Transverse colon (tissue), 4 donors: ENCODE data around the gene CIAO3. TPM values are rescaled to one million over a fixed set of nuclear protein-coding genes. Genes with fewer than 3 reads are reported as not detected.
"Not testable (repeated sequence)": the region's sequence is repeated elsewhere in the genome, so short reads cannot be mapped to it uniquely, and the experiment has no call there.

Experiments
- DNase-seq: peaks from one replicate; pipeline ENCODE4 v3.0.0-alpha.2; 2019
- H3K27ac ChIP-seq, 4 donors: fragments of 200-600 bp; sonication (generic); 2 replicates each; pipeline ENCODE4 v1.5.1; 2016 to 2018; ENCODE audit warnings: inconsistent platforms in 4 of 4
- H3K27me3 ChIP-seq: fragments of 200-600 bp; sonication (generic); 2 replicates; pipeline ENCODE4 v1.5.1; 2017; ENCODE audit warnings: inconsistent platforms
- H3K36me3 ChIP-seq, 4 donors: fragments of 200-600 bp; sonication (generic); 2 replicates each; pipeline ENCODE4 v1.5.1; 2017 to 2019; ENCODE audit warnings: inconsistent platforms in 4 of 4
- H3K4me1 ChIP-seq, 4 donors: fragments of 200-600 bp; sonication (generic); 2 replicates each; pipeline ENCODE4 v1.5.1; 2017 to 2020; ENCODE audit warnings: inconsistent platforms in 4 of 4
- H3K4me3 ChIP-seq, 4 donors: fragments of 200-600 bp; sonication (generic); 1 replicate in 1 of 4; 2 replicates in 3 of 4; pipeline versions ENCODE4 v1.5.1 to v1.6.1; 2017 to 2019; ENCODE audit warnings: inconsistent platforms in 4 of 4
- H3K9me3 ChIP-seq, 2 donors: fragments of 200-600 bp; sonication (generic); 2 replicates each; pipeline ENCODE4 v1.5.1; 2017 to 2019; ENCODE audit warnings: inconsistent platforms in 2 of 2
- CTCF ChIP-seq, 5 experiments: fragments of 200-600 bp in 3 of 5; fragments of 450-650 bp in 2 of 5; sonication (generic) in 3 of 5; IDR thresholded peaks; 1 replicate in 2 of 5; 2 replicates in 3 of 5; pipeline ENCODE4 v1.5.1; 2016 to 2017; ENCODE audit warnings: antibody characterized with exemption in 5 of 5, inconsistent platforms in 3 of 5, mild to moderate bottlenecking in 2 of 5, moderate library complexity in 1 of 5
- EP300 ChIP-seq: sonication (generic); formaldehyde crosslinking; IDR thresholded peaks from one replicate; pipeline ENCODE4 v1.6.1; 2017; ENCODE audit warnings: antibody characterized with exemption, low read depth
- POLR2A ChIP-seq: fragments of 450-650 bp; IDR thresholded peaks from one replicate; pipeline ENCODE4 v1.6.1; 2016; ENCODE audit warnings: antibody characterized with exemption, mild to moderate bottlenecking, moderate library complexity
- POLR2AphosphoS5 ChIP-seq, 3 donors: sonication (generic); formaldehyde crosslinking; IDR thresholded peaks; one replicate each; pipeline ENCODE4 v1.6.1; 2016; ENCODE audit warnings: antibody characterized with exemption in 3 of 3
- WGBS, 2 donors: methylation state at CpG; one replicate each; pipeline ENCODE4 v1.1.5; 2018; ENCODE audit warnings: low coverage in 1 of 2; 5-methylcytosine and 5-hydroxymethylcytosine counted together
- in situ Hi-C, 4 donors: fragments of 200-750 bp; cut with MboI; loops; one replicate each; pipeline versions ENCODE4 v1.15.0 to v1.15.1; 2017; ENCODE audit warnings: low sequenced_read_pairs in 3 of 4, low pct_ligation_motif_present in 1 of 4, low pct_unique_long_range_greater_than_20kb in 1 of 4
- intact Hi-C: fragments of 100-400 bp; cut with DNase I; formaldehyde crosslinking; loops from one replicate; pipeline ENCODE4 v1.15.1; 2023; ENCODE audit warnings: low total_unique reads
- total RNA-seq, 4 donors: library from RNA; depleted of rRNA; stranded (reverse); fragments of >200 nt; gene quantifications; one replicate each; pipeline ENCODE4 v1.1.0, GENCODE V29; 2016

The CIAO3 gene
- total RNA-seq, 4 donors from 2014 or later, result 59.1 to 346 (median 102) TPM

- no peaks in the 10 kb centered on the region for H3K36me3 ChIP-seq
- peaks cover 80% of the 10 kb centered on the region for H3K27me3 ChIP-seq
- H3K27ac ChIP-seq, result no peak overlapping the region
- no peak for DNase-seq
- no peak overlapping the region for H3K4me3 ChIP-seq
- H3K4me1 ChIP-seq, result no peaks in the 10 kb centered on the region
- TF ChIP-seq CTCF (IDR thresholded peaks at IDR 0.05), result no peak
- TF ChIP-seq EP300, result no peak
- no peak for TF ChIP-seq POLR2A
- no peak for TF ChIP-seq POLR2AphosphoS5 (IDR thresholded peaks at IDR 0.05)
- intact Hi-C loops (no loop called here), in situ Hi-C loops (no loop called here)
- WGBS, 2 donors, result 71% methylated on average over 11 of the region's 11 CpGs; no CpG with 5 or more reads in 1 of the 2 donors
- no peaks in the 10 kb centered on the region for H3K9me3 ChIP-seq
Observed at GRCh38 chr16:778447-778846, 37.6 kb upstream of the CIAO3 start.

GRCh38 chr16:777826-778225, 37.0 kb upstream of the CIAO3 start:
- intact Hi-C loops (no loop called here), in situ Hi-C loops (no loop called here)
- Histone ChIP-seq H3K27me3 (peaks cover 73% of the 10 kb centered on the region), H3K4me3 (no peak overlapping the region), H3K9me3 (no peaks in the 10 kb centered on the region), H3K36me3 (no peaks in the 10 kb centered on the region), H3K27ac (no peak overlapping the region), H3K4me1 (no peaks in the 10 kb centered on the region)
- no peak for TF ChIP-seq CTCF (IDR thresholded peaks at IDR 0.05)
- TF ChIP-seq EP300, result no peak
- TF ChIP-seq POLR2A, result no peak
- TF ChIP-seq POLR2AphosphoS5 (IDR thresholded peaks at IDR 0.05), result no peak
- 21% methylated on average over 16 of the region's 16 CpGs; no CpG with 5 or more reads in 1 of the 2 donors for WGBS, 2 donors
- DNase-seq, result no peak

GRCh38 chr16:776824-777223, 36.0 kb upstream of the CIAO3 start:
- Histone ChIP-seq H3K4me1 (no peaks in the 10 kb centered on the region), H3K27me3 (peaks cover 63% of the 10 kb centered on the region), H3K27ac (no peak overlapping the region), H3K4me3 (no peak overlapping the region), H3K9me3 (no peaks in the 10 kb centered on the region), H3K36me3 (no peaks in the 10 kb centered on the region)
- no peak for DNase-seq
- TF ChIP-seq POLR2A (no peak), CTCF (IDR thresholded peaks at IDR 0.05) (no peak), EP300 (no peak), POLR2AphosphoS5 (IDR thresholded peaks at IDR 0.05) (no peak)
- intact Hi-C loops, result no loop called here
- WGBS, 2 donors, result 40 to 57% methylated on average over 2 to 9 of the region's 9 CpGs
- in situ Hi-C loops, result no loop called here

- in situ Hi-C loops, H3K27ac ChIP-seq, intact Hi-C loops, DNase-seq, H3K4me1 ChIP-seq, H3K4me3 ChIP-seq, H3K9me3 ChIP-seq, H3K36me3 ChIP-seq: not testable (repeated sequence)
- peaks cover 58% of the 10 kb centered on the region for H3K27me3 ChIP-seq
- WGBS, 2 donors, result 84% methylated on average over 10 of the region's 10 CpGs; no CpG with 5 or more reads in 1 of the 2 donors
Observed at GRCh38 chr16:776298-776697, 35.5 kb upstream of the CIAO3 start.

GRCh38 chr16:775236-775796, 34.5 kb upstream of the CIAO3 start:
- H3K9me3 ChIP-seq, result no peaks in the 10 kb centered on the region
- in situ Hi-C loops (no loop called here), intact Hi-C loops (no loop called here)
- H3K4me3 ChIP-seq, result no peak overlapping the region
- TF ChIP-seq POLR2AphosphoS5 (IDR thresholded peaks at IDR 0.05), result no peak
- no peak for DNase-seq
- H3K36me3 ChIP-seq, result no peaks in the 10 kb centered on the region
- WGBS, 2 donors, result 64% methylated on average over 28 of the region's 36 CpGs; no CpG with 5 or more reads in 1 of the 2 donors
- H3K27ac ChIP-seq, result no peak overlapping the region
- no peaks in the 10 kb centered on the region for H3K4me1 ChIP-seq
- H3K27me3 ChIP-seq, result peaks cover 54% of the 10 kb centered on the region
